Gastroesophageal sphincter (tissue), 3 donors: ENCODE measurements around the gene ARPC5.
"Not testable (repeated sequence)": the region's sequence is repeated elsewhere in the genome, so short reads cannot be mapped to it uniquely, and the experiment has no call there.

Experiments
- CTCF ChIP-seq, 4 experiments: fragments of 200-600 bp in 2 of 4; fragments of 450-650 bp in 2 of 4; sonication (generic) in 1 of 4; IDR thresholded peaks; one replicate each; pipeline ENCODE4 v1.5.1; 2017 to 2019; ENCODE audit warnings: antibody characterized with exemption in 4 of 4, mild to moderate bottlenecking in 2 of 4, moderate library complexity in 2 of 4
- EP300 ChIP-seq: sonication (generic); formaldehyde crosslinking; IDR thresholded peaks from one replicate; pipeline ENCODE4 v1.6.1; 2017; ENCODE audit warnings: antibody characterized with exemption, mild to moderate bottlenecking
- POLR2A ChIP-seq, 2 donors: fragments of 450-650 bp; IDR thresholded peaks; one replicate each; pipeline ENCODE4 v1.6.1; 2017; ENCODE audit warnings: antibody characterized with exemption in 2 of 2, mild to moderate bottlenecking in 2 of 2, moderate library complexity in 1 of 2
- POLR2AphosphoS5 ChIP-seq: sonication (generic); formaldehyde crosslinking; IDR thresholded peaks from one replicate; pipeline ENCODE4 v1.6.1; 2017; ENCODE audit warnings: antibody characterized with exemption

- not testable (repeated sequence) for TF ChIP-seq POLR2AphosphoS5; POLR2A (IDR thresholded peaks at IDR 0.05); CTCF (IDR thresholded peaks at IDR 0.05); EP300
These were observed 9.3 kb downstream of the ARPC5 start for GRCh38 chr1:183626236-183626635.
